ENCODE data around the gene JHY.

JHY gene

DNA sequence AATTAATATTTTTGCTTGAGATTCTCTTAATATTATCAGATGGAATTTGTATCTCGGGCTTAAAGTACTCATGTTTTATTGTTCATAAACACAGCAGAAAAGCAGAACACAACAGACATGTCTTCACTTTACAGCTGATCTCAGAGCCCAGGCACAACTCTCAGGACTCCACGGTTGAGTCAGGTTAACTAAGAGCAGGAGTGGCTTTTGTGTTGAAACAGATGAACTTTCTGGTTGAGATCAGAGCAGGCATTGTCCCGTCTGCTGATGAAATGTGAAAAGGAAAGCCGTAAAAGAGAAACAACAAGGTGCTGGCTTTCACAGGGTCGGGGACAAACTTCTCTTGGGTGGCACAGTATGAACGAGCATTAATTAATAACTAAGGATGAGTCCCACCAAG lies 49.0 kb downstream of the JHY start:
- DNase-seq (ENCODE audit: extremely low spot score, insufficient read length, low read depth) = no peak
- FAIRE-seq = no peak

DNA sequence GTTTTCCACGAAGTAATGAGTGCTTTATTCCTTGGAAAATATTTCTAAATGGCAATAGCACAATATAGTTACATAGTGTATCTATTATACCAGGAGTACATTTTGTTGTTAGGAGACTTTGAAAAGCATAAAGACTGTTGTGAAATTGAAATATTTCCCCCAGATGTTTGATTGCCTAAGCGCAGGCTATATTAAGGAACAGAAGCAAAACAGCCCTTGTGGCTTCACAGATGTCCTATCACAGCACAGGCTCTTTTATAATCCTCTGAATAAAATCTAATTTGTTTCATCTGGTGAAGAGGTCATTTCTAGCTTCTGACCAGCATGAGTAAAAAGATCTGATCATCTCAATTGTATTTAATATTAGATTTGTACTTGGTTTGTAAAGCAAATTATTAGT lies 50.9 kb downstream of the JHY start:
- FAIRE-seq (no peak), DNase-seq (ENCODE audit: extremely low spot score, insufficient read length, low read depth) (no peak)

DNA sequence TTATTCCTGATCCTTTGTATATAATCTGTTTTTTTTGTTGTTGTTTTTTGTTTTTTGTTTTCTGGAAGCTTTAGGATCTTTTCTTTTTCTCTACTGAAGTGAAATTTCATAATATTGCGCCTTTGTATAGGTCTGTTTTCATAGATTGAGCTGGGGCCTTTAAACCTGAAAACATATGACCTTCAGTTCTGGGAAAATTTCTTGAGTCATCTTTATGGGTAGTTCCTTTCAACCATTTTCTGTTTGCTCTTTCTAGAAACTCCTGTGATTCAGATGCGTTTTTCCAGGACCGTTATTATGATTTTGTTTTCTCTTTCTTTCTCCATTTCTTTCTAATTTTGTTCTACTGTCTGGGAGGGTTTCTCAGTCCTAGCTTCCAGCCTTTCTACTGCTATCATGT lies 55.4 kb downstream of the JHY start:
- DNase-seq (ENCODE audit: extremely low spot score, insufficient read length, low read depth) = no peak
- FAIRE-seq = no peak

GRCh38 chr11:122938557-122938956 lies 56.0 kb downstream of the JHY start:
- DNase-seq (ENCODE audit: extremely low spot score, insufficient read length, low read depth) (no peak), FAIRE-seq (no peak)

GRCh38 chr11:122951211-122951610 lies 68.7 kb downstream of the JHY start:
- FAIRE-seq (no peak), DNase-seq (ENCODE audit: extremely low spot score, insufficient read length, low read depth) (no peak)

GRCh38 chr11:122954455-122954854 lies 71.9 kb downstream of the JHY start:
- no peak for FAIRE-seq
- DNase-seq (ENCODE audit: extremely low spot score, insufficient read length, low read depth) = no peak

GRCh38 chr11:122963961-122964360 lies 81.4 kb downstream of the JHY start:
- no peak for DNase-seq (ENCODE audit: extremely low spot score, insufficient read length, low read depth)
- FAIRE-seq = no peak

DNA sequence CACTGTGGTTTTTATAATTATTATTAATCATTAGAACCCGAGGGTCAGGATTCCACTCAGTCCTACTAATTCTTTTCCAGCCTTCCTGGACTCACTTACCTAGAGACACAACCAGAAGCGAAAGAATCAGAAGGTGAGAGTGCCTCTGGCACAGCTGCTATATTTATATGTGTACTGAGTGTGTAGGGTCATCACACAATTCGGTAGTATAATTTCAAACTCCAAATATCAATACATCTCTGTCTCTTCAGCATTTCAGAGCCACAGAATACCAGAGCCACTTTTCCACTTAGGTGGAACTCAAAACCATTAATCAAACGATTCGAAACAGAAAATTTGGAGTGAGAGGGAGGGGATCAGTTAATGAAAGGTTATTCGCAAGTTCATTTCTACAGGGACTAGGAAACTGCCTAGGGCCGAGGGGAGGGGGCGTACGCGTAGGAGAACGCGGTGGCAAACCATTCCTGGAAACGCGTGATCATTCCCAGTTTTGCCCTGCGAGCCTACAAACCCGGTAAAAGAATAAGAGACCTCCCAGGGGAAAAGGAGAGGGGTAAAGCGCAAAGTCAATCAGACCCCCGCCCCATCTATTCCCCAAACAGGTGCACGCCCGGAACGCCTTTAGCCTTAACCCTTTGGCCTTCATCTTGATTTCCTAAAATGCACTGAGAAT lies 93.6 kb downstream of the JHY start:
- FAIRE-seq = no peak
- no peak for DNase-seq (ENCODE audit: extremely low spot score, insufficient read length, low read depth)

DNA sequence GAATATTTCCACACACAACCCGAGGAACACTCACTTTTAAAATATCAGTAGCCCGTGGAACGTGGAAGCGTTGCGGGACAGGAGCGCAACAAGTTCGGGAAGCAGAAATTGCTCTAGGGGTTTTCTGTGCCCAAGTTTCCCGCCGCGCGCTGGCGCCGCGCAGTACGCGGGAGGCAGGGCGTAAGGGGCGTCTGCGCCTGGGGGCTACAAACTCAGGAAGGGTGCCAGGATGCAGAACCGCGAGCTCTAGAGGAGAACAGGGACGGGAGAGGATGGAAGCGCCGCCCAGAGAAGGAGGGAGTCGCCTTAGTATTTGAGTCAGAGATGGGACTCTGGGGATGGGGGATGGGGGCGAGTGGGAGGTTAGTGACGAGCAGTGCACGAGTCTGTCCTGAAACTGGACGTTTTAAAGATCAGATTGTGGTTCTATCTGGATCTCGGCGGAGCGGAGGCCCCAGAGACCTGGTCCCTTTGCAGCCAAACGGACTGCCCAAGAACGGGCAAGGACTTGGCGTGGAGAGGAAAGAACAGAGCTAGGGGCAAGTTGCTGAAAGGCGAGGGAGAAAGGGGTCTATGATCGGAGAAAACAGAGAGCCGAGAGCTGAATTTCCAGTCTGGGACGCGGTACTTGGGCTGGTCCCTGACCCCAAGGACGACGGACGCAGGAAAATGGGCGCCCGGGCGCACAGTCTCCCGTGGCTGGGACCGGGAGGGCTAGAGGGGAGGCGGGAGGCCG lies 94.3 kb downstream of the JHY start:
- no peak for FAIRE-seq

GRCh38 chr11:122977470-122978298 lies 95.1 kb downstream of the JHY start:
- FAIRE-seq (no peak), DNase-seq (ENCODE audit: extremely low spot score, insufficient read length, low read depth) (no peak)

More for the DNA sequence above, 94.3 kb downstream of the JHY start:
- DNase-seq (ENCODE audit: extremely low spot score, insufficient read length, low read depth) = no peak

DNA sequence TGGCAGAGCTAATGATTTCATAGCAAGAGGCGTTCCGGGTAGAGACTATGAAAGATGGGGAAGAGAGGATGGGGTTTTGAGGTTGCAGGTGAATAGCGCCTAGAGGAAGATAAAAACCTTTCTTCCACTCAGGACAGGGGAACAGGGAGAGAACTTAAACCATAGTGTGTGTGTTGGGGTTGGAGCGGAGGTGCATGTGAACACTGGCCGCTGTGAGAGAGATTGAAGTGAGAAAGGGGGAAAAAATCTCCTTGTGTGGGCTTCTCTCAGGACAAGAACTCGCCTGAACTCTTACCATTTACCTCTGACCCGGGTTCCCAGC lies 95.7 kb downstream of the JHY start:
- FAIRE-seq (no peak), DNase-seq (ENCODE audit: extremely low spot score, insufficient read length, low read depth) (no peak)

DNA sequence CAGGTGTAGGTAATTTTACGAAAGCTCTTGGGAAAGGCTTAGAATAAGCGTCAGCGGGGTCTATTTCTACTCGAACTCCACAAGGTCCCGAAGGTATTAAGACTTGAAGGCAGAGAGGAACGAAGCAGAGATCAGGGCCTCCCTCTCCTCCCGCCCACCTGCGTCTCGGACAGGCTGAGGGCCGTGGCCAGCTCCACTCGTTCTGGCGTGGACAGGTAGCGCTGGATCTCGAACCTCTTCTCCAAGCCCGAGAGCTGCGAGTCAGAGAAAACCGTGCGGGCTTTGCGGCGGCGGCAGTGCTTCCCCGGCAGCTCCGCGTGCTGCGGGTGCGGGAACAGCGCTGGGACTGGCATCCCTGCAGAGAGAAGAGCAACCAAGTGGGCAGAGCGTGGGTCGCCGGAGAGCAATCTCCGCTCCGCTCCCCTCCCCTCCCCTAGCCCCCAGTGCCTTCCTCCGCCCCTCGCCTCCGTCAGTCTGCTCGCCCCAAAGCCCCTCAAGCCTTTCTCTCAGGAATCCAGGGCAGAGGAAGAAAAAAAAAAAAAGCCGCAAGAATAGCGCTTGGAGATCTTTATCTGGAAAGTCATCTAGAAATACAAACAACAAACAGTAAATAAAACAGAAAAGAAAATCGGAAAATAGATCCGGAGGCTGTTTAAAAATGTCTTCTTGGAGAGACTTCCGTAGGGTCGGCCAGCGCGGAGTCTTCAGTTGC lies 96.7 kb downstream of the JHY start:
- DNase-seq (ENCODE audit: extremely low spot score, insufficient read length, low read depth) (no peak), FAIRE-seq (no peak)

- DNase-seq (ENCODE audit: extremely low spot score, insufficient read length, low read depth) = no peak
- FAIRE-seq = no peak
Measured at GRCh38 chr11:122979815-122980595, 97.4 kb downstream of the JHY start.

DNA sequence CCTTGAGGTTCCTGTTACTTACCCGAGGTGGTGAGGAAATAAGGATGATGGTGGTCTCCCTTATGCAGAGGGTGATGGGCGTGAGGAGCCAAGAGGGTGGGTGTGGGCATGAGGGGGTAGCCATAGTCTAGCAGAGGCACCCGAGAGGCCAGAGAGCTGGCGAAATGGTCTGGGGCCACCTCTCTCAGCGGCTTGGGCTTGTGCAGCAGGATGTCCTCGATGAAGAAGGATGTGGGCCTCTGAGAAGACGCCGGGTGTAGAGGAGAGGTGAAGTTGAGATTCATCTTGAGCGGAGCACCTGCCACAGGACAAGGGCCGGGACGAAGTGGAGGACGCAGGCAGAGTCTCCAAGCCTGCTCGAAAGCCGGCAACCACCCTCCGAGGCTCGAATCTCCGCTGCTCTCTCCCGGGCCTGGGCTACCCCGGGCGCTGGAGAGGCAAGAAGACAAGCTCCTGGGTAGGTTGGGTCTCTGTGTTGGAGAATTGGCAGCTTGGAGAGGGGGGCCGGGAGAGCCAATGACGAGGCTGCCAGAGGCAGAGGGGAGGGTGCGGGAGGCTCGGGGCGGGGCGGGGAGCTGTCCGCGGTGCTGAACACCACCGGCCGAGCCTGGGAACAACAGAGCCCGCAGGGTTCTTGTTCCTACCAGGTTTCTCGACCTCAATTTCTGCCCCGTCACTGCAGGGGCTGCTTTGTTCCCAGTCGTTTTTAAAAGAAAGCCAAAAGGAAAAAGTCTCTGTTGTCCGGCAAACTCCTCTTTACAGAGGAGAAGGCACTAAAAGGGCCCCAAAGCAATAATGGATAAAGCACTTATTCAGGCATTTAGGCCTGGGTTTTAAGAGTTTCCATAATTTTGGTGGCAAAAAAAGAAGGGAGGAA lies 99.1 kb downstream of the JHY start, which contains the start of gene BSX:
Gene BSX (minus strand): TSS at position 447 of the 877 bp plus-strand sequence. CDS start 163 bp downstream, at position 284.
- DNase-seq (ENCODE audit: extremely low spot score, insufficient read length, low read depth) (no peak), FAIRE-seq (no peak)

GRCh38 chr11:122983438-122984185 lies 101.1 kb downstream of the JHY start:
- DNase-seq (ENCODE audit: extremely low spot score, insufficient read length, low read depth) = no peak
- no peak for FAIRE-seq

GRCh38 chr11:122984186-122985011 lies 101.8 kb downstream of the JHY start:
- FAIRE-seq = no peak

GRCh38 chr11:122995526-122995925 lies 113.0 kb downstream of the JHY start:
- DNase-seq (ENCODE audit: extremely low spot score, insufficient read length, low read depth) (no peak), FAIRE-seq (no peak)

More at GRCh38 chr11:122984186-122985011, 101.8 kb downstream of the JHY start:
- DNase-seq (ENCODE audit: extremely low spot score, insufficient read length, low read depth) = no peak
